Right lobe of liver (tissue), 4 donors: Measurements from ENCODE around the gene LRP10.

Experiments
- CTCF ChIP-seq, 4 donors: fragments of 200-600 bp in 3 of 4; fragments of 450-650 bp in 1 of 4; IDR thresholded peaks; one replicate each; pipeline versions ENCODE4 v1.5.1 to v1.8.0; 2016 to 2022; ENCODE audit warnings: antibody characterized with exemption in 4 of 4, mild to moderate bottlenecking in 2 of 4
- POLR2A ChIP-seq: fragments of 450-650 bp; IDR thresholded peaks from one replicate; pipeline ENCODE4 v1.6.1; 2017; ENCODE audit warnings: antibody characterized with exemption, mild to moderate bottlenecking
- donor health status: DM: no; HTN: no; CAD: no.
- donor health status: DM: no; HTN: no; CAD: no.
- donor health status: DM: no; HTN: yes; CAD: no.

DNA sequence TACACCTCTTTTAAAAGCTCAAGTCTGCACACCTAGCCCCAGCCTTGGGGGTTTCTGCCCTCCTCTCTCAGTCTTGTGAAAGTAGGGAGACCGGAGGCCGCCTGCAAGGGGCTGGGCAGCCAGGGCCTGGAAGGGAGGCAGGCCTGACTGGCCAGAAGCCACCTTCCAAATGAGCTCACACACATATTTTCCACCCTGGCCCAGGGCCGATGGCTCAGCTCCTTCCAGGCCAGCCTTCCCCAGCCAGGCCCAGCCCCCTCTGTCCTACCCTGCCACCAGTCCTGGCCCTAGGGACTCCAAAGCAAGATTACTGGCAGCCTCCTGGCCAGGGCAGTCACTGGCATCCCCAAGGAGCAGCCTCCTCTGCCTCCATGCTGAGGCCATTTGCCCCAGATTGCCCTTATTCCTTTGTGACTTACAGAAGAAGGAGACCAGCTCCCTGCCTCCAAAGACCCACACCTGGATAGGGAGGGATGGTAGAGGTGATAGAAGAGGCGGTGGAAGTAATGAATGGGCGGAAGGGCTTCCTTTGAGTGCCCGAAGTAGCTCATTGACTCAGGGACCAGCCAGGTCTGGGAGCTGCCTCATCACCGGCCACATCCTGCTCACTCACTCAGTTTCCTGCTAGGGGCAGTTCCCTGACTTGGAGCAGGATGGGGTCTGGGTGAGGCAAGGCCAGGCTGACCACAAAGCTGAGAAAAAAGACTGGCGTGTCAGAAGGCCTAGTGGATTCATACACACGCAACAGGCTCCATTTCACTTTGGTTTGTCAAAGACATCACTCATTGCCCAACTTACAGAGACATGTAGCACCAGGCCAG, 20.4 kb upstream of the LRP10 start:
- no peak for TF ChIP-seq POLR2A
- TF ChIP-seq CTCF (IDR thresholded peaks at IDR 0.05): no peak
